GM19099 (cell line): ENCODE data around the gene CLIP2.

Source experiments
- POLR2A ChIP-seq: IDR thresholded peaks from 3 replicates; pipeline ENCODE4 v1.6.1; 2011; ENCODE audit warnings: low read depth; ENCODE audit not compliant: insufficient read length; ENCODE audit errors: extremely low read depth

CLIP2 gene

GRCh38 chr7:74288034-74288881 lies 949 bp upstream of the CLIP2 start:
- peak; percentile 27 for TF ChIP-seq POLR2A

- no peak for TF ChIP-seq POLR2A
Observed at GRCh38 chr7:74289659-74290552, 699 bp downstream of the CLIP2 start.

GRCh38 chr7:74290553-74290950 lies 1.3 kb downstream of the CLIP2 start:
- TF ChIP-seq POLR2A = no peak

- TF ChIP-seq POLR2A = no peak
Observed at GRCh38 chr7:74290981-74291441, 1.8 kb downstream of the CLIP2 start.

GRCh38 chr7:74291535-74291934 lies 2.3 kb downstream of the CLIP2 start:
- TF ChIP-seq POLR2A = no peak

GRCh38 chr7:74292757-74293576 lies 3.8 kb downstream of the CLIP2 start:
- no peak for TF ChIP-seq POLR2A

- TF ChIP-seq POLR2A = no peak
Observed at GRCh38 chr7:74293577-74293908, 4.3 kb downstream of the CLIP2 start.

- TF ChIP-seq POLR2A = no peak
Observed at GRCh38 chr7:74294191-74294998, 5.2 kb downstream of the CLIP2 start.

- TF ChIP-seq POLR2A = no peak
Observed at GRCh38 chr7:74297516-74298233, 8.5 kb downstream of the CLIP2 start.

- TF ChIP-seq POLR2A = no peak
Observed at GRCh38 chr7:74299401-74299800, 10.2 kb downstream of the CLIP2 start.

GRCh38 chr7:74300926-74301325 lies 11.7 kb downstream of the CLIP2 start:
- TF ChIP-seq POLR2A = no peak

GRCh38 chr7:74302745-74303221 lies 13.6 kb downstream of the CLIP2 start:
- TF ChIP-seq POLR2A = no peak

- no peak for TF ChIP-seq POLR2A
Observed at GRCh38 chr7:74304550-74304949, 15.3 kb downstream of the CLIP2 start.
